Measurements from ENCODE around the gene FHDC1. TPM values are rescaled to one million over a fixed set of nuclear protein-coding genes. Genes with fewer than 3 reads are reported as not detected.

The FHDC1 gene
- polyA plus RNA-seq, 2 of the 4 experiments (the other 2 are of a cell fraction), result 0.08 to 0.31 TPM

DNA sequence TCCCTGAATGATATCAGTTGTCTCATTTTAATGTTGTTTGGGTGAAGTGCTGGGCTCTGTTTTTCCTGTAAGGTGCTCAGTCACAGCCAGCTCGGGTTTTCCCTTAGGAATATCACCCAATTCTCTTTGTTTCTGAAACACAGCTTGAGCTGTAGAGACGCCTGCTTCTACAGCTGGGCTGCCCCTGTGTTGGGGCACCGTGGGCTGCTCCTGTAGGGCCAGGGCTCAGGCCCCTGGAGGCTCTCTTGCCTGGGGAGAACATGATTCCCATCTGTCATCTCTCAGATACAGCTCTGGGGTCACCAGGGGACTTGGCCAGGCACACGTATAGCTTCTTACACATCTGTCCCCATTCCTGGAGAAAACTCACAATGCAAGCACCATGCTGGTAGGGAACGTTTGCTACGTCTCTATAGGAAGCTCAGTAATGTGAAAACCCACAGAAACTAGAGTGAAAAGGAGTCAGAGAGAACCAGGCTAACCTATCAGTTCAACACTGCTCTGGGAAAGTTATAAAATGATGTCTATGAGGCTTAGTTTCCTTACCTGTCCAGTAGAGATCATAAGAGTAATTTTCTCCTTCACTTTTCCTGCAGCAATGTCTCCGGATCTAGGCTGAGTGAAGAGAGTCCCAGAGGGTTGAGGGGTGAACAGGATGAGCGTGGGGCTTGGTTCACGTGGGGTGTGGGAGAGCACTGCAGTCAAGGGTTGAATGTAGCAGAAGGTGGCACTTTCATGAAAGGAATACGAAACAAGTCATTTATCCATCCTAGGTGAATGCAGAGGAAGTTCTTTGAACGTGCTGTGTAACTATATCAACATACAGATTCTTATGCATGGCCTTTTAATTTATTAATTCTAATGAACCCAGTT is 14.5 kb downstream of the FHDC1 start:
- H3K27ac ChIP-seq, result no peak overlapping the region
- H3K4me3 ChIP-seq, result no peak overlapping the region
- POLR2A ChIA-PET, result no interaction called here
- no peak for FAIRE-seq
- WGBS (ENCODE audit: missing lambda C conversion rate), result 83% methylated on average over 11 of the region's 11 CpGs
- TF ChIP-seq REST (IDR thresholded peaks at IDR 0.05) (no peak), FOSL2 (IDR thresholded peaks at IDR 0.05) (no peak), FOSL2 (CRISPR knock-in tag; IDR thresholded peaks at IDR 0.05) (no peak), FOXS1 (CRISPR knock-in tag; IDR thresholded peaks at IDR 0.05) (no peak), BHLHE40 (IDR thresholded peaks at IDR 0.05; ENCODE audit: low read depth, low read length) (no peak), ZC3H11A (IDR thresholded peaks at IDR 0.05) (no peak), USF2 (IDR thresholded peaks at IDR 0.05) (no peak), HEYL (CRISPR knock-in tag; IDR thresholded peaks at IDR 0.05) (no peak), TFCP2L1 (CRISPR knock-in tag; IDR thresholded peaks at IDR 0.05) (no peak), NR3C1 (IDR thresholded peaks at IDR 0.05) (no peak), HOXB13 (CRISPR knock-in tag; IDR thresholded peaks at IDR 0.05; ENCODE audit: low read depth) (no peak), BCL3 (IDR thresholded peaks at IDR 0.05) (no peak), CHD4 (IDR thresholded peaks at IDR 0.05; ENCODE audit: borderline replicate concordance) (no peak), HMGXB4 (CRISPR knock-in tag; IDR thresholded peaks at IDR 0.05; ENCODE audit: borderline replicate concordance) (no peak)
- TF ChIP-seq, protein P1, sequence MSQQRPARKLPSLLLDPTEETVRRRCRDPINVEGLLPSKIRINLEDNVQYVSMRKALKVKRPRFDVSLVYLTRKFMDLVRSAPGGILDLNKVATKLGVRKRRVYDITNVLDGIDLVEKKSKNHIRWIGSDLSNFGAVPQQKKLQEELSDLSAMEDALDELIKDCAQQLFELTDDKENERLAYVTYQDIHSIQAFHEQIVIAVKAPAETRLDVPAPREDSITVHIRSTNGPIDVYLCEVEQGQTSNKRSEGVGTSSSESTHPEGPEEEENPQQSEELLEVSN (IDR thresholded peaks at IDR 0.05; ENCODE audit: borderline replicate concordance, low read depth), result no peak
- H3K9me3 ChIP-seq, result no peaks in the 10 kb centered on the region
- ATAC-seq, result no peak
- CTCF ChIA-PET, result interaction anchor here (1.2 kb wide), 1 partner anchor 177 kb away, joined by 3 read pairs; no protein-coding TSS in a partner anchor
- H3K4me1 ChIP-seq, result peaks cover 10% of the 10 kb centered on the region; the same call in 2 of the 3 replicates
- DNase-seq (ENCODE audit: low read depth in 1 of 2, low spot score in 1 of 2), result no peak
- H3K4me2 ChIP-seq, result no peak overlapping the region

GRCh38 chr4:152951348-152951747 is 15.2 kb downstream of the FHDC1 start:
- FAIRE-seq, result no peak
- Histone ChIP-seq H3K27ac (no peak overlapping the region), H3K4me2 (peak overlapping the region; percentile 34), H3K9me3 (no peaks in the 10 kb centered on the region), H3K4me3 (no peak overlapping the region), H3K4me1 (peaks cover 15% of the 10 kb centered on the region; the same call in 2 of the 3 replicates)
- no peak for ATAC-seq
- DNase-seq (ENCODE audit: low read depth in 1 of 2, low spot score in 1 of 2), result no peak
- 42% methylated on average over 3 of the region's 3 CpGs for WGBS (ENCODE audit: missing lambda C conversion rate)
- POLR2A ChIA-PET, result no interaction called here
- CTCF ChIA-PET, result no interaction called here
- no peak for TF ChIP-seq ELK1 (IDR thresholded peaks at IDR 0.05; ENCODE audit: low read depth, low read length)
- TF ChIP-seq MAX (IDR thresholded peaks at IDR 0.05), result no peak
- no peak for TF ChIP-seq EHF (CRISPR knock-in tag; IDR thresholded peaks at IDR 0.05)
- no peak for TF ChIP-seq JUNB (IDR thresholded peaks at IDR 0.05)
- no peak for TF ChIP-seq HDAC2 (IDR thresholded peaks at IDR 0.05)
- TF ChIP-seq REST (IDR thresholded peaks at IDR 0.05), result no peak
- TF ChIP-seq ZFP36 (IDR thresholded peaks at IDR 0.05; ENCODE audit: borderline replicate concordance, partially characterized antibody), result no peak
- TF ChIP-seq ESRRA (IDR thresholded peaks at IDR 0.05; ENCODE audit: borderline replicate concordance, low read length), result no peak
- TF ChIP-seq RCOR1 (IDR thresholded peaks at IDR 0.05; ENCODE audit: low read depth, low read length), result no peak

All from A549 (cell line).